ENCODE measurements around the gene WASHC4.
"Not testable (repeated sequence)": the region's sequence is repeated elsewhere in the genome, so short reads cannot be mapped to it uniquely, and the experiment has no call there.

Gene WASHC4

GRCh38 chr12:105091476-105092206 lies 15.9 kb upstream of the WASHC4 start:
- no peak overlapping the region for H3K4me3 ChIP-seq (ENCODE audit: low read depth, low read length)
- TF ChIP-seq, protein P1, sequence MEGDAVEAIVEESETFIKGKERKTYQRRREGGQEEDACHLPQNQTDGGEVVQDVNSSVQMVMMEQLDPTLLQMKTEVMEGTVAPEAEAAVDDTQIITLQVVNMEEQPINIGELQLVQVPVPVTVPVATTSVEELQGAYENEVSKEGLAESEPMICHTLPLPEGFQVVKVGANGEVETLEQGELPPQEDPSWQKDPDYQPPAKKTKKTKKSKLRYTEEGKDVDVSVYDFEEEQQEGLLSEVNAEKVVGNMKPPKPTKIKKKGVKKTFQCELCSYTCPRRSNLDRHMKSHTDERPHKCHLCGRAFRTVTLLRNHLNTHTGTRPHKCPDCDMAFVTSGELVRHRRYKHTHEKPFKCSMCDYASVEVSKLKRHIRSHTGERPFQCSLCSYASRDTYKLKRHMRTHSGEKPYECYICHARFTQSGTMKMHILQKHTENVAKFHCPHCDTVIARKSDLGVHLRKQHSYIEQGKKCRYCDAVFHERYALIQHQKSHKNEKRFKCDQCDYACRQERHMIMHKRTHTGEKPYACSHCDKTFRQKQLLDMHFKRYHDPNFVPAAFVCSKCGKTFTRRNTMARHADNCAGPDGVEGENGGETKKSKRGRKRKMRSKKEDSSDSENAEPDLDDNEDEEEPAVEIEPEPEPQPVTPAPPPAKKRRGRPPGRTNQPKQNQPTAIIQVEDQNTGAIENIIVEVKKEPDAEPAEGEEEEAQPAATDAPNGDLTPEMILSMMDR (IDR thresholded peaks at IDR 0.05; ENCODE audit: control insufficient read depth, extremely low read depth, insufficient read depth): no peak
- no peak for DNase-seq (ENCODE audit: low read depth)

GRCh38 chr12:105092336-105092735 lies 15.2 kb upstream of the WASHC4 start:
- TF ChIP-seq, protein P1 (IDR thresholded peaks at IDR 0.05; ENCODE audit: control insufficient read depth, extremely low read depth, insufficient read depth): no peak
- DNase-seq (ENCODE audit: low read depth): no peak

DNA sequence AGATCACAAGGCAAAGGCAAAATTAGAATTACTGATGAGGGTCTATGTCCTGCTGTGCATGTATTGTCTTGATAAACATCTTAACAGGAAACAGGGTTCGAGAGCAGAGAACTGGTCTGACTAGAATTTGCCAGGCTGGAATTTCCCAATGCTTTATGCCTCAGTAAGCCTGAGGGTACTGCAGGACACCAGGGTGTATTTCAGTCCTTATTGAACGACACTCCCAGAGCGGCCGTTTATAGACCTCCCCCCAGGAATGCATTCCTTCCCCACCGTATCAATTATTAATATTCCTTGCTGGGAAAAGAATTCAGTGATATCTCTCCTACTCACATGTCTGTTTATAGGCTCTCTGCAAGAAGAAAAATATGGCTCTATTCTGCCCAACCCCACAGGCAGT lies 12.2 kb upstream of the WASHC4 start:
- DNase-seq (ENCODE audit: low read depth); H3K4me3 ChIP-seq (ENCODE audit: low read depth, low read length): not testable (repeated sequence)

More at GRCh38 chr12:105092336-105092735, 15.2 kb upstream of the WASHC4 start:
- no peak overlapping the region for H3K4me3 ChIP-seq (ENCODE audit: low read depth, low read length)

DNA sequence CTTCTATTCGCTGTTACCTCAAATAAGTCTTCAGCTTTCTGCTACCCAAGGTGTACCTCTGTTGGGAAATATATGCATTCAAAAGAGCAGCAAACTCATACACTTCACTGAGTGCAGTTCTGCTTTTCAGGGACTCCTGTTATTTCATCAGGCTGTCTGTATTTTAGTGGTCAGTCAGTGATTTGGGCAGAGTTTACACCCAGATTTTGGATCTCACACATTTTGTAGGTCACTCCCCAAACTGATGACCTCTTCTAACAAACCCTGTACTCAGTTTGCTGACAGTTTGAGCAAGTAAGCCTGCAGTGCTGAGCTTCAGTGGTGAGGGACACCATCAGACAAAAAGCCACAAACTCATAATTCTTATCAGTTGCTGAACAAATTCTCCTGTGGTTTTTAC lies 8.2 kb upstream of the WASHC4 start:
- DNase-seq (ENCODE audit: low read depth): no peak
- no peak overlapping the region for H3K4me3 ChIP-seq (ENCODE audit: low read depth, low read length)
- TF ChIP-seq, protein P1 (IDR thresholded peaks at IDR 0.05; ENCODE audit: control insufficient read depth, extremely low read depth, insufficient read depth): no peak

GRCh38 chr12:105100207-105100985 lies 7.1 kb upstream of the WASHC4 start:
- no peak overlapping the region for H3K4me3 ChIP-seq (ENCODE audit: low read depth, low read length)
- TF ChIP-seq, protein P1 (IDR thresholded peaks at IDR 0.05; ENCODE audit: control insufficient read depth, extremely low read depth, insufficient read depth): no peak
- DNase-seq (ENCODE audit: low read depth): no peak

- DNase-seq (ENCODE audit: low read depth): no peak
- H3K4me3 ChIP-seq (ENCODE audit: low read depth, low read length): no peak overlapping the region
- TF ChIP-seq, protein P1 (IDR thresholded peaks at IDR 0.05; ENCODE audit: control insufficient read depth, extremely low read depth, insufficient read depth): peak; percentile 35; the same call in 1 of the 2 replicates
Measured at GRCh38 chr12:105100998-105101397, 6.5 kb upstream of the WASHC4 start.

DNA sequence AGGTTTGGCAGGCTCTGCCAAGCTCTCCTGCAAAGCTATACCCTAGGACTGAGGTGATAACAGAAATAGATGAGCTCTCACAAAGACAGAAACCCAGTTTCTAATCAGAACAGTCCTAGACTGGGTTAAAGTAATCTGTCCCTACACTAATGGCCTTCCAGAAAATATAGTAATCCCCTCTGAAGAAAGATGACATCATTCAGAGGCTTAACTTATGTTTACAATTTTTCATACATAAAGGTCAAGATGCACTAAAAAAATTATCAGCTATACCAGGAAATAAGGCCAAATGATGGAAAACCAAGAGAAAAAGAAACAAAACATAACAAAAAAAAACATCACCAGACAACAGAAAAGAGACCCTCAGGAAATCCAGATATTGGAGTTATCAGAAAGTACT lies 4.9 kb upstream of the WASHC4 start:
- TF ChIP-seq, protein P1 (IDR thresholded peaks at IDR 0.05; ENCODE audit: control insufficient read depth, extremely low read depth, insufficient read depth): no peak
- H3K4me3 ChIP-seq (ENCODE audit: low read depth, low read length): no peak overlapping the region
- DNase-seq (ENCODE audit: low read depth): no peak

Measured in LNCaP clone FGC (cell line).